ENCODE measurements around the gene GPD1. TPM values are rescaled to one million over a fixed set of nuclear protein-coding genes. Genes with fewer than 3 reads are reported as not detected.

Gene GPD1
- total and polyA plus RNA-seq, 9 of the 15 experiments (the other 6 are each of a cell fraction or from before 2014, with no cell fraction given): 0.13 to 1.00 (median 0.55) TPM

- TF ChIP-seq RREB1 (CRISPR knock-in tag; IDR thresholded peaks at IDR 0.05): peak; percentile 67; the same call in 1 of the 2 replicates
- no peak for TF ChIP-seq NR0B1 (IDR thresholded peaks at IDR 0.05; ENCODE audit: partially characterized antibody)
- TF ChIP-seq RAD51 (IDR thresholded peaks at IDR 0.05; ENCODE audit: borderline replicate concordance, low read depth): peak; percentile 81
- TF ChIP-seq MYNN (IDR thresholded peaks at IDR 0.05): no peak
- no peak for TF ChIP-seq MYNN (CRISPR knock-in tag; IDR thresholded peaks at IDR 0.05)
- no peak for TF ChIP-seq PTBP1 (IDR thresholded peaks at IDR 0.05; ENCODE audit: low read depth, low read length)
- no peak for TF ChIP-seq SRSF1 (IDR thresholded peaks at IDR 0.05; ENCODE audit: low read depth, low read length)
- TF ChIP-seq HNRNPL (IDR thresholded peaks at IDR 0.05; ENCODE audit: low read depth, low read length): no peak
- no peak for TF ChIP-seq PTTG1 (tag; IDR thresholded peaks at IDR 0.05; ENCODE audit: low read depth)
- peak in 2 of 3 experiments; percentile 21 to 36 for TF ChIP-seq YY1 (IDR thresholded peaks at IDR 0.05; ENCODE audit: borderline replicate concordance in 1 of 3, control insufficient read depth in 1 of 3, extremely low read depth in 1 of 3, insufficient read depth in 3 of 3, insufficient read length in 1 of 3, insufficient replicate concordance in 2 of 3, low read depth in 1 of 3, low read length in 2 of 3)
- no peak for TF ChIP-seq ZNF134 (CRISPR knock-in tag; conservative IDR thresholded peaks at IDR 0.05)
- TF ChIP-seq CBX3 (IDR thresholded peaks at IDR 0.05; ENCODE audit: borderline replicate concordance in 1 of 2, low read length in 2 of 2): no peak
- TF ChIP-seq CHD1 (IDR thresholded peaks at IDR 0.05; ENCODE audit: low read length): no peak
- TF ChIP-seq TRIM24 (IDR thresholded peaks at IDR 0.05): no peak
- TF ChIP-seq FOXM1 (IDR thresholded peaks at IDR 0.05; ENCODE audit: low read depth): no peak
- no peak for TF ChIP-seq FOXM1 (CRISPR knock-in tag; IDR thresholded peaks at IDR 0.05; ENCODE audit: low read depth)
- no peak for TF ChIP-seq STAT5A (IDR thresholded peaks at IDR 0.05; ENCODE audit: borderline replicate concordance, low read length)
- peak; percentile 90 to 96 (median 95) for TF ChIP-seq CTCF (IDR thresholded peaks at IDR 0.05 in 2 of 3, conservative IDR thresholded peaks at IDR 0.05 in 1 of 3; ENCODE audit: insufficient read depth in 2 of 3, low read depth in 1 of 3, low read length in 3 of 3)
- TF ChIP-seq LEF1 (IDR thresholded peaks at IDR 0.05): no peak
- TF ChIP-seq ZNF165 (CRISPR knock-in tag; IDR thresholded peaks at IDR 0.05; ENCODE audit: borderline replicate concordance): no peak
Observed at GRCh38 chr12:50111693-50112455, 8.1 kb downstream of the GPD1 start, which contains the start of gene COX14 (continued).
